Endodermal cell (in vitro differentiated cells): ENCODE measurements around the gene PNLIPRP3. TPM values are rescaled to one million over a fixed set of nuclear protein-coding genes. Genes with fewer than 3 reads are reported as not detected.

ENCODE experiments used
- DNase-seq: peaks from one replicate; pipeline ENCODE4 v3.0.0-alpha.2; 2017
- H3K27ac ChIP-seq: 2 replicates; pipeline ENCODE4 v1.5.1; 2013; ENCODE audit warnings: mild to moderate bottlenecking, low read depth, low read length, moderate library complexity
- H3K27me3 ChIP-seq: 2 replicates; pipeline ENCODE4 v1.6.1; 2013; ENCODE audit warnings: mild to moderate bottlenecking, low read length, moderate library complexity; ENCODE audit not compliant: insufficient read depth, control insufficient read depth, poor library complexity, severe bottlenecking
- H3K36me3 ChIP-seq: 2 replicates; pipeline ENCODE4 v1.7.0; 2013; ENCODE audit warnings: mild to moderate bottlenecking, low read length, moderate library complexity; ENCODE audit not compliant: control insufficient read depth, insufficient read depth
- H3K4me1 ChIP-seq: one replicate; pipeline ENCODE4 v1.7.0; 2013; ENCODE audit warnings: low read length; ENCODE audit not compliant: control insufficient read depth, insufficient read depth
- H3K4me3 ChIP-seq: 2 replicates; pipeline ENCODE4 v1.5.1; 2013; ENCODE audit warnings: mild to moderate bottlenecking, low read length, moderate library complexity
- H3K9ac ChIP-seq: 2 replicates; pipeline ENCODE4 v1.6.1; 2013; ENCODE audit warnings: mild to moderate bottlenecking, low read length, moderate library complexity; ENCODE audit not compliant: poor library complexity, severe bottlenecking; ENCODE audit errors: extremely low read depth
- H3K9me3 ChIP-seq: 2 replicates; pipeline ENCODE4 v1.6.1; 2013; ENCODE audit warnings: mild to moderate bottlenecking, low read length, moderate library complexity; ENCODE audit not compliant: control insufficient read depth
- H3K27ac Mint-ChIP-seq: 2 replicates; pipeline ENCODE4 v1.8.0; 2020; ENCODE audit warnings: mixed read lengths
- H3K27me3 Mint-ChIP-seq: 2 replicates; pipeline ENCODE4 v1.8.0; 2021; ENCODE audit warnings: mild to moderate bottlenecking, mixed read lengths; ENCODE audit not compliant: insufficient read depth
- H3K36me3 Mint-ChIP-seq: 2 replicates; pipeline ENCODE4 v1.8.0; 2020; ENCODE audit warnings: low read depth, mixed read lengths
- H3K4me1 Mint-ChIP-seq: 2 replicates; pipeline ENCODE4 v1.8.0; 2020; ENCODE audit warnings: mixed read lengths
- H3K4me3 Mint-ChIP-seq: 2 replicates; pipeline ENCODE4 v1.8.0; 2020; ENCODE audit warnings: mild to moderate bottlenecking, moderate library complexity, mixed read lengths
- H3K9me3 Mint-ChIP-seq: 2 replicates; pipeline ENCODE4 v1.8.0; 2020; ENCODE audit warnings: mild to moderate bottlenecking, mixed read lengths
- CTCF ChIP-seq: fragments of 200-600 bp; sonication (generic); conservative IDR thresholded peaks from 2 replicates; pipeline ENCODE4 v1.5.0; 2021; ENCODE audit warnings: antibody characterized with exemption, mild to moderate bottlenecking
- WGBS, 2 experiments: methylation state at CpG; one replicate each; pipeline versions ENCODE4 v1.1.5 to v1.1.7; 2013; ENCODE audit warnings: missing lambda C conversion rate in 2 of 2, mixed read lengths in 1 of 2; ENCODE audit not compliant: insufficient coverage in 1 of 2, insufficient read length in 1 of 2; 5-methylcytosine and 5-hydroxymethylcytosine counted together
- total RNA-seq, 2 donors: library from RNA; stranded (reverse); fragmentation: NEBNext Ultra II Directional in 1 of 2; extraction: Animal tissue kit (Norgen Biotek cat#: 25700) in 1 of 2; gene quantifications; 2 replicates in 1 of 2; 3 replicates in 1 of 2; pipeline ENCODE4 v1.2.1, GENCODE V29; 2021

PNLIPRP3 gene
- total RNA-seq, 2 donors from 2014 or later = not detected

GRCh38 chr10:116398224-116398623 lies 29.4 kb upstream of the PNLIPRP3 start:
- TF ChIP-seq CTCF = no peak
- H3K9ac ChIP-seq = no peak overlapping the region
- 71 to 92% methylated on average over 3 to 5 of the region's 5 CpGs for WGBS, 2 experiments
- H3K27ac ChIP-seq = no peak overlapping the region
- H3K4me1 Mint-ChIP-seq = no peaks in the 10 kb centered on the region
- H3K27ac Mint-ChIP-seq = no peak overlapping the region
- no peaks in the 10 kb centered on the region for H3K9me3 ChIP-seq
- peaks cover 10% of the 10 kb centered on the region for H3K9me3 Mint-ChIP-seq
- DNase-seq = no peak
- H3K36me3 ChIP-seq = no peaks in the 10 kb centered on the region
- no peak overlapping the region for H3K4me3 ChIP-seq
- H3K27me3 ChIP-seq = no peaks in the 10 kb centered on the region
- H3K4me3 Mint-ChIP-seq = no peak overlapping the region
- H3K36me3 Mint-ChIP-seq = no peaks in the 10 kb centered on the region
- H3K4me1 ChIP-seq = no peaks in the 10 kb centered on the region
- H3K27me3 Mint-ChIP-seq = peaks cover 4% of the 10 kb centered on the region

- H3K9ac ChIP-seq = no peak overlapping the region
- H3K4me3 Mint-ChIP-seq = no peak overlapping the region
- no peaks in the 10 kb centered on the region for H3K36me3 Mint-ChIP-seq
- H3K27ac ChIP-seq = no peak overlapping the region
- no peaks in the 10 kb centered on the region for H3K36me3 ChIP-seq
- peaks cover 3% of the 10 kb centered on the region for H3K4me1 Mint-ChIP-seq
- H3K27ac Mint-ChIP-seq = no peak overlapping the region
- WGBS, 2 experiments = 92 to 100% methylated on average over 1 to 3 of the region's 3 CpGs
- peaks cover 13% of the 10 kb centered on the region for H3K27me3 Mint-ChIP-seq
- no peaks in the 10 kb centered on the region for H3K9me3 ChIP-seq
- no peak for TF ChIP-seq CTCF
- no peak overlapping the region for H3K4me3 ChIP-seq
- no peaks in the 10 kb centered on the region for H3K4me1 ChIP-seq
- peaks cover 14% of the 10 kb centered on the region for H3K27me3 ChIP-seq
- no peaks in the 10 kb centered on the region for H3K9me3 Mint-ChIP-seq
- DNase-seq = no peak
These were observed 24.8 kb upstream of the PNLIPRP3 start for GRCh38 chr10:116402858-116403257.

- H3K4me3 Mint-ChIP-seq = no peak overlapping the region
- Histone ChIP-seq H3K9ac (no peak overlapping the region), H3K36me3 (no peaks in the 10 kb centered on the region), H3K4me3 (no peak overlapping the region), H3K9me3 (no peaks in the 10 kb centered on the region), H3K27me3 (peaks cover 14% of the 10 kb centered on the region), H3K27ac (no peak overlapping the region), H3K4me1 (no peaks in the 10 kb centered on the region)
- peaks cover 13% of the 10 kb centered on the region for H3K27me3 Mint-ChIP-seq
- no peaks in the 10 kb centered on the region for H3K9me3 Mint-ChIP-seq
- no peak for TF ChIP-seq CTCF
- WGBS, 2 experiments = 77 to 89% methylated on average over 4 to 5 of the region's 6 CpGs
- no peaks in the 10 kb centered on the region for H3K36me3 Mint-ChIP-seq
- no peak for DNase-seq
- peaks cover 3% of the 10 kb centered on the region for H3K4me1 Mint-ChIP-seq
- H3K27ac Mint-ChIP-seq = no peak overlapping the region
These were observed 23.9 kb upstream of the PNLIPRP3 start for GRCh38 chr10:116403740-116404250.
